Tibial artery (tissue), 4 donors: ENCODE data around the gene TXNDC12.
"Not testable (repeated sequence)": the region's sequence is repeated elsewhere in the genome, so short reads cannot be mapped to it uniquely, and the experiment has no call there.

Source experiments
- DNase-seq, 2 donors: peaks; one replicate each; pipeline ENCODE4 v3.0.0-alpha.2; 2019
- H3K27ac ChIP-seq, 2 donors: fragments of 200-600 bp; sonication (generic) in 1 of 2; 1 replicate in 1 of 2; 2 replicates in 1 of 2; pipeline ENCODE4 v1.5.1; 2018 to 2019; ENCODE audit warnings: mild to moderate bottlenecking in 1 of 2
- H3K27me3 ChIP-seq, 2 donors: fragments of 200-600 bp; sonication (generic) in 1 of 2; one replicate each; pipeline versions ENCODE4 v1.5.1 to v1.6.0; 2016 to 2019
- H3K36me3 ChIP-seq, 3 donors: fragments of 200-600 bp; sonication (generic) in 2 of 3; one replicate each; pipeline ENCODE4 v1.5.1; 2016 to 2019; ENCODE audit warnings: mild to moderate bottlenecking in 2 of 3
- H3K4me1 ChIP-seq, 4 donors: fragments of 200-600 bp; sonication (generic) in 2 of 4; 1 replicate in 3 of 4; 2 replicates in 1 of 4; pipeline ENCODE4 v1.5.1; 2016 to 2019
- H3K4me3 ChIP-seq, 2 donors: fragments of 200-600 bp; sonication (generic) in 1 of 2; 1 replicate in 1 of 2; 2 replicates in 1 of 2; pipeline ENCODE4 v1.5.1; 2018 to 2019; ENCODE audit warnings: mild to moderate bottlenecking in 2 of 2
- H3K9me3 ChIP-seq, 3 donors: fragments of 200-600 bp; sonication (generic) in 1 of 3; one replicate each; pipeline ENCODE4 v1.5.1; 2016 to 2019
- CTCF ChIP-seq, 2 experiments: fragments of 200-600 bp in 1 of 2; fragments of 450-650 bp in 1 of 2; IDR thresholded peaks; one replicate each; pipeline ENCODE4 v1.5.1; 2017 to 2019; ENCODE audit warnings: antibody characterized with exemption in 2 of 2, mild to moderate bottlenecking in 1 of 2, moderate library complexity in 1 of 2
- intact Hi-C: fragments of 100-400 bp; cut with DNase I; formaldehyde crosslinking; loops from one replicate; pipeline ENCODE4 v1.15.0; 2023; ENCODE audit warnings: low total_unique reads

Gene TXNDC12

GRCh38 chr1:52033190-52034049 lies 21.6 kb downstream of the TXNDC12 start, which contains the start of gene KTI12:
TSS of gene KTI12 (minus strand) at chr1:52033810. CDS start at chr1:52033761, 49 bp downstream.
- H3K9me3 ChIP-seq, result no peaks in the 10 kb centered on the region
- peaks cover 0 to 33% (median 27%) of the 10 kb centered on the region in 4 donors for H3K4me1 ChIP-seq
- TF ChIP-seq CTCF (IDR thresholded peaks at IDR 0.05), result no peak
- no peaks in the 10 kb centered on the region for H3K27me3 ChIP-seq
- peaks cover 0 to 18% (median 10%) of the 10 kb centered on the region in 3 donors for H3K36me3 ChIP-seq
- H3K27ac ChIP-seq, result peak within 1 kb of the TSS; percentile 88
- DNase-seq, result peak; percentile 80 to 90
- intact Hi-C loops, result no loop called here
- peak within 1 kb of the TSS; percentile 71 to 86 for H3K4me3 ChIP-seq

- DNase-seq, result peak; percentile 54 to 73
- Histone ChIP-seq H3K27ac (peak overlapping the region; percentile 88), H3K9me3 (no peaks in the 10 kb centered on the region), H3K4me3 (peak overlapping the region; percentile 71 to 86), H3K27me3 (no peaks in the 10 kb centered on the region), H3K36me3 (peaks cover 0 to 17% (median 6%) of the 10 kb centered on the region in 3 donors), H3K4me1 (peaks cover 0 to 33% (median 27%) of the 10 kb centered on the region in 4 donors)
- TF ChIP-seq CTCF (IDR thresholded peaks at IDR 0.05), result no peak
- intact Hi-C loops, result no loop called here
Measured at GRCh38 chr1:52032785-52033131, 22.2 kb downstream of the TXNDC12 start.

GRCh38 chr1:52032124-52032784 lies 22.7 kb downstream of the TXNDC12 start:
- intact Hi-C loops, result no loop called here
- H3K9me3 ChIP-seq, result no peaks in the 10 kb centered on the region
- peaks cover under 1 to 15% (median 3%) of the 10 kb centered on the region in 3 donors for H3K36me3 ChIP-seq
- peak overlapping the region; percentile 88 for H3K27ac ChIP-seq
- peaks cover 0 to 33% (median 27%) of the 10 kb centered on the region in 4 donors for H3K4me1 ChIP-seq
- DNase-seq, result no peak
- H3K4me3 ChIP-seq, result peak overlapping the region; percentile 71 to 86
- no peaks in the 10 kb centered on the region for H3K27me3 ChIP-seq
- no peak for TF ChIP-seq CTCF (IDR thresholded peaks at IDR 0.05)

DNA sequence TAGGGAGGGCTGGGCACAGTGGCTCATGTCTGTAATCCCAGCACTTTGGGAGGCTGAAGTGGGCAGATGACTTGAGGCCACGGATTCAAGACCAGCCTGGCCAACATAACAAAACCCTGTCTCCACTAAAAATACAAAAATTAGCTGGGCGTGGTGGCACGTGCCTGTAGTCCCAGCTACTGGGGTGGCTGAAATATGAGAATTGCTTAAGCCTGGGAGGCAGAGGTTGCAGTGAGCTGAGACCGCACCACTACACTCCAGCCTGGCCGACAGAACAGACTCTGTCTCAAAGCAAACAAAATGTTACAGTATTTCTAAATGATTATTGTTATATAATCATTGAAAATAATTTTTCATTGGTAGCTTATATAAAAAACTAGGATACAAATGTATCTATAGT lies 26.2 kb downstream of the TXNDC12 start:
- peaks cover 0 to 33% (median 27%) of the 10 kb centered on the region in 4 donors for H3K4me1 ChIP-seq
- H3K27me3 ChIP-seq, intact Hi-C loops, DNase-seq, H3K9me3 ChIP-seq, H3K27ac ChIP-seq, H3K4me3 ChIP-seq: not testable (repeated sequence)
- peaks cover 7 to 37% (median 21%) of the 10 kb centered on the region in 3 donors for H3K36me3 ChIP-seq

DNA sequence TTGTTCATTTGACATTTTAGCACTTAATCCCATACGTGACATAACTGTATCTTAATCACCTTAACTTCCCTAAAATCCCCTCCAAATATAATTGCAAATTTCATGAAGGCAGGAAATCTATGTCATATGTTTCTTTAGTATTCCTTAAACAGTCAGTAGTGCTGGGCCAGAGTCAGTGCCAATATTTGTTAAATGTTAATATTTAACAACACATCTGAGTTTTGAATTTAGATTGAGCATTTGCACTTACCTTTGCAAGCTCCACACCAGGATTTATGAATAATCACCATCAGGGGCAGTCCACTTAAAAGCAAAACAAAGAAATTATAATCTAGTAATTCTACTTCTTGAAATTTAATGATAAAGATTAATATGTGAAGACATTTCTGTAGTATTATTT lies 26.7 kb downstream of the TXNDC12 start:
- Histone ChIP-seq H3K4me1 (peaks cover 0 to 33% (median 27%) of the 10 kb centered on the region in 4 donors), H3K27ac (no peak overlapping the region), H3K4me3 (no peak overlapping the region), H3K27me3 (no peaks in the 10 kb centered on the region), H3K9me3 (no peaks in the 10 kb centered on the region), H3K36me3 (peaks cover 12 to 42% (median 26%) of the 10 kb centered on the region in 3 donors)
- intact Hi-C loops, result no loop called here
- no peak for DNase-seq
- TF ChIP-seq CTCF (IDR thresholded peaks at IDR 0.05), result no peak

- Histone ChIP-seq H3K27ac (no peak overlapping the region), H3K4me3 (no peak overlapping the region), H3K36me3 (peaks cover 33 to 63% (median 44%) of the 10 kb centered on the region in 3 donors), H3K9me3 (no peaks in the 10 kb centered on the region), H3K27me3 (no peaks in the 10 kb centered on the region), H3K4me1 (peaks cover 0 to 17% (median 12%) of the 10 kb centered on the region in 4 donors)
- intact Hi-C loops, result no loop called here
- DNase-seq, result no peak
- no peak for TF ChIP-seq CTCF (IDR thresholded peaks at IDR 0.05)
Measured at GRCh38 chr1:52026278-52026677, 28.7 kb downstream of the TXNDC12 start.
